AG09309 (cell line): ENCODE results near the gene C11orf86.

Experiments
- DNase-seq: peaks from one replicate; pipeline ENCODE4 v3.0.0-alpha.2; 2010; ENCODE audit warnings: low read depth
- H3K4me3 ChIP-seq: 2 replicates; pipeline ENCODE4 v1.5.1; 2011; ENCODE audit warnings: mild to moderate bottlenecking, low read depth, low read length, moderate library complexity; ENCODE audit not compliant: control insufficient read depth
- TF ChIP-seq, protein P1 (sequence below): IDR thresholded peaks from 2 replicates; pipeline ENCODE4 v1.5.1; 2011; ENCODE audit warnings: mild to moderate bottlenecking, low read depth, low read length, inconsistent platforms; ENCODE audit not compliant: insufficient read depth, control insufficient read depth; ENCODE audit errors: missing control alignments

The C11orf86 gene

GRCh38 chr11:66937193-66937733, 37.8 kb upstream of the C11orf86 start:
- no peak overlapping the region for H3K4me3 ChIP-seq
- TF ChIP-seq, protein P1, sequence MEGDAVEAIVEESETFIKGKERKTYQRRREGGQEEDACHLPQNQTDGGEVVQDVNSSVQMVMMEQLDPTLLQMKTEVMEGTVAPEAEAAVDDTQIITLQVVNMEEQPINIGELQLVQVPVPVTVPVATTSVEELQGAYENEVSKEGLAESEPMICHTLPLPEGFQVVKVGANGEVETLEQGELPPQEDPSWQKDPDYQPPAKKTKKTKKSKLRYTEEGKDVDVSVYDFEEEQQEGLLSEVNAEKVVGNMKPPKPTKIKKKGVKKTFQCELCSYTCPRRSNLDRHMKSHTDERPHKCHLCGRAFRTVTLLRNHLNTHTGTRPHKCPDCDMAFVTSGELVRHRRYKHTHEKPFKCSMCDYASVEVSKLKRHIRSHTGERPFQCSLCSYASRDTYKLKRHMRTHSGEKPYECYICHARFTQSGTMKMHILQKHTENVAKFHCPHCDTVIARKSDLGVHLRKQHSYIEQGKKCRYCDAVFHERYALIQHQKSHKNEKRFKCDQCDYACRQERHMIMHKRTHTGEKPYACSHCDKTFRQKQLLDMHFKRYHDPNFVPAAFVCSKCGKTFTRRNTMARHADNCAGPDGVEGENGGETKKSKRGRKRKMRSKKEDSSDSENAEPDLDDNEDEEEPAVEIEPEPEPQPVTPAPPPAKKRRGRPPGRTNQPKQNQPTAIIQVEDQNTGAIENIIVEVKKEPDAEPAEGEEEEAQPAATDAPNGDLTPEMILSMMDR = no peak
- DNase-seq = no peak

- no peak overlapping the region for H3K4me3 ChIP-seq
- TF ChIP-seq, protein P1 = no peak
- no peak for DNase-seq
Observed at GRCh38 chr11:66938582-66939135, 36.4 kb upstream of the C11orf86 start.

DNA sequence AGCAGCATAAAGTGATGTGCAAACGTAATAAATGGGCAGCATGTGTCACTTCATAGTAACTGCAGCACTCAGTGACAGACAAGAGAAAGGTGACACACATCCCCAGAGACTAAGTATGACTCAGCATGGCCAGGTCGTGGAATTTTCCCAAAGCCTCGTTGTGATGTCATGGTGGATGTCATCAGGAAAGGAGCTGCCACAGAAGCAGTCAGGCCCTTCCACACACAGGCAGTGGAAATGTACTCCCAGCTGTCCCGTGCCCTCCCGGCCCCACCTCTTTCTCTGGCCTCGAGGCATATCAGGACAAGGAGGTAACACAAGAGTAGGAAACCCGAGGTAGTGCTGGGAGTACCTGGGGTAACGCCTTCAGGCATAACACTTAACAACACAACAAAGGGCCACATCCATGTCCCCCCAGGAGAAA, 25.0 kb upstream of the C11orf86 start:
- DNase-seq = no peak
- no peak overlapping the region for H3K4me3 ChIP-seq
- TF ChIP-seq, protein P1 = no peak

DNA sequence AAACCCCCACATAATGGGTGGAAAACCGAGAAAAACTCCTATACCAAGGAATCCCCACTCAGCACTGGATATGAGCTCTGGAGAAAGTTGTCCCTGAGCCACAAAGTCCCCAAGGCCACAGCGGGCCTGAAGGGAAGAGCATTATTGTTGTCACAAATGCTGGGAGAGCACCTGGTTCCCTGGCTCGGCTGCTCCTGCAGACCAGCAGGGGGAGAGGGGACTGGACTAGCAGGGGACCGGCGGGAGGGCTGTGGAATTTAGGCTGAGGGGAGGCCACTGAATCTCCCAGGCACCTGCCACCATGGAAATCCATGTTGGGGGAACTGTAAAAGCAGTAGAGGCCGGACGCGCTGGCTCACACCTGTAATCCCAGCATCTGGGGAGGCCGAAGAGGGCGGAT, 24.0 kb upstream of the C11orf86 start:
- TF ChIP-seq, protein P1 = no peak
- no peak for DNase-seq
- no peak overlapping the region for H3K4me3 ChIP-seq

- H3K4me3 ChIP-seq = no peak overlapping the region
- DNase-seq = no peak
- TF ChIP-seq, protein P1 = no peak
Observed at GRCh38 chr11:66951927-66952337, 23.2 kb upstream of the C11orf86 start.

DNA sequence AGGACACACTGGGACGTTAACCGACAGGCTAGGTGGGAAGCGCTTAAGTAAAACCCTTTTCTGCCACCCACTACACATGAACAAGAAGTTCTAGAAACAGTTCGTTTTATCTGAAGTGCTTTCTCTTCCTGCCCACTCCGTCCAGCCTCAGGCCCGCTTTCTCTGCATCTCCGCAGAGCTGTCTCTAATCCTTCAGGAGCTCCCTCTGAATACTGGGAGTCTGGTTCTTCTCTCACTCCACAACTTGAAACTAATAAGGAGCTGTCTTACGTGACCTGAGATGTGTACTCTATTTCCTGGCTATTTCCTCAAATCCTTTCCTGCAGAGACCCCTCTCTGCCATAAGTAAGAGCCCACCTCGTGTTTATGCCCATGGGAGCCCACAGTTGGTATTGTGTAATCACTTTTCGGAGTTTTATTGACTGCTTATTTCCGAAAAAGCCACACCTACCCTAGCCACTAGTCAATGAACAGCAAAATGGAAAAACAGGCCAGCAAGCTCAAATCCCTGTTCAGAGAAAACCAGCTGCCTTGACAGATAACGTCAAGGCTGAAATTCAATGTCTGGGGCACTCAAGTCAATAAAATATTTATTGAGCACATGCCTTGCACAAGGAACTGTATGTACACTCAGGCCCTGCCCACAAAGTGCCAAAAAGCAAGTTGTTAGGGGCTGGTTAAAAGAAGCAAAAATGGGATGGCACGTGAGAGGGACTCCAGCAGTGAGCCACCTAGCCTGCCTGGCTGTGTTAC, 21.8 kb upstream of the C11orf86 start:
- no peak for DNase-seq
- H3K4me3 ChIP-seq = no peak overlapping the region
- TF ChIP-seq, protein P1 = no peak
